ENCODE results near the gene TTC1. TPM values are rescaled to one million over a fixed set of nuclear protein-coding genes. Genes with fewer than 3 reads are reported as not detected.
"Not testable (repeated sequence)": the region's sequence is repeated elsewhere in the genome, so short reads cannot be mapped to it uniquely, and the experiment has no call there.

TTC1 gene
- total RNA-seq, 1 donor from 2014 or later = 64.8 TPM

DNA sequence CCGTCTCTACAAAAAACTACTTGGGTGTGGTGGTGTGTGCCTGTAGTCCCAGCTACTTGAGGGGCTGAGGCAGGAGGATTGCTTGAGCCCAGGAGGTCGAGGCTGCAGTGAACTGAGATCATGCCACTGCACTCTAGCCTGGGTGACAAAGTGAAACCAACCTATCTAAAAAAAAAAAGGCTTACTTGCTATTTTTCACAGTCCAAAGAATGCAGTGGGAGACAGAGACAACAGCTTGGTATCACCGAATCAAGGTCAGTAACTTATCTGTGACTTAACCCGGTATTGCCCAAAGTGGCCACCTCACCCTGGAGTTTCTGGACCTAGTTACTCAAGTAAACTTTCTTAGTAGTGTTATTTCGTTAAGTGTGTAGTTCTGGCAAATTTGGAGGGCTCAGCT, 60.2 kb downstream of the TTC1 start:
- H3K36me3 Mint-ChIP-seq (ENCODE audit: low read depth); H3K27ac Mint-ChIP-seq; H3K9me3 Mint-ChIP-seq; intact Hi-C loops (cut with micrococcal nuclease); DNase-seq; H3K27me3 Mint-ChIP-seq; H3K4me3 Mint-ChIP-seq; H3K4me1 Mint-ChIP-seq: not testable (repeated sequence)

DNA sequence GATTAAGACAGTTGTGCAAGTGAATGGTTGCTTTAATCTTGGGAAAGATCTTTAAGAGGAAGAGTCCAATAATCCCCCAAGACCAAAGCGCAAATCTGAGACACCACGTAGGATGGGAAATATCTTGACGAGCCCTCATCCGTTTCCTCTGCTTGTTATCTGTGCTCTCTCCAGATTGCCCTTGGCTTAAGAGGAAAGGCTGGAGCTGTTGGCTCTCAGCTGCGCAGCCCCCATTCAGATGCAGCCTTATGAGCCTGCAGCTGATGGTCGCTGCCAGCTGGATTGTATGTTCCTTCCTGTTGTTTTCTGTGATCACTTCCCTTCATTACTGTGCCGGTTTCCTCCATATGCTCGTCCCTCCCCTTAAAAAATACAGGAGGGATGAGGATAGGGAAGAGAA, 62.6 kb downstream of the TTC1 start:
- H3K4me3 Mint-ChIP-seq = no peak overlapping the region
- no peak overlapping the region for H3K27ac Mint-ChIP-seq
- no peaks in the 10 kb centered on the region for H3K9me3 Mint-ChIP-seq
- no peak for DNase-seq
- peaks cover 2% of the 10 kb centered on the region for H3K4me1 Mint-ChIP-seq
- intact Hi-C loops (cut with micrococcal nuclease) = no loop called here
- H3K36me3 Mint-ChIP-seq (ENCODE audit: low read depth) = no peaks in the 10 kb centered on the region
- H3K27me3 Mint-ChIP-seq = no peaks in the 10 kb centered on the region

DNA sequence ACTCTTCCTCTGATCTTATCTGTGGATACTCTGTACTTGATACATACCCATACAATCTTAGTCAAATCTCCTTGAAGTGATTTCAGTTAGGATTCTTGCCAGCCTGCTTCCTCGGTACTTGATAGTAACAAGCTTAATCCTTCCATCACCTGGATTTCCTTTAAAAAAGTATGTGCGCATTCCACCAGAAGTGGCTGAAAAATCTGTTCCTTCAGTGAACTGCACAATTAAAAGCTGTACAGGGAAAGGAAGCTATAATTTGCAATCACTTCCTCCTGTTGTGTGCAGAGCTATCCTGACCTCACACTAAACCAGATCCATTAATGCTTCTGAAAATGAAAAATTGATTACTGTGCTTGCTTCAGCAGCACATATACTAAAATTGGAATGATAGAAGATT, 63.0 kb downstream of the TTC1 start:
- intact Hi-C loops (cut with micrococcal nuclease) = no loop called here
- no peaks in the 10 kb centered on the region for H3K9me3 Mint-ChIP-seq
- no peak overlapping the region for H3K27ac Mint-ChIP-seq
- peaks cover 2% of the 10 kb centered on the region for H3K4me1 Mint-ChIP-seq
- no peak overlapping the region for H3K4me3 Mint-ChIP-seq
- DNase-seq = no peak
- H3K27me3 Mint-ChIP-seq = no peaks in the 10 kb centered on the region
- H3K36me3 Mint-ChIP-seq (ENCODE audit: low read depth) = no peaks in the 10 kb centered on the region

DNA sequence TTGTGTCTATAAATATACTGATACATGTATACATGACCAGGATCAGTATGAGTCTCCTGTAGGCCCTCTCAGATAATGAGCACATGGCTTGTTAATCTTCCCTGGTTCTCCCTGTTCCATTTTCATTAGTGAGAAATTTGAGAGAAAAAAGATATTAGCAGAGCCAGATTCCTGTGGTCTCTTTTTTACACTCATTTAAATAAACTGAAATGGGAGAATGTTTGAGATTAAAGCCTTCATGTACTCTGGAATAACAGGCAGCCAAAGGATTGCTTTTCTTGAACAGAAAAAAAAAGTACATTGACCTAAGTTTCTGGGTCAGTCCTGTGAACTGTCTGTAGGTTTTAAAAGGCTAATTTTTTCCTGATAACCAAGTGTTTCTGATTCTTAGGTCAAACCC, 66.1 kb downstream of the TTC1 start:
- H3K4me1 Mint-ChIP-seq = no peaks in the 10 kb centered on the region
- intact Hi-C loops (cut with micrococcal nuclease) = no loop called here
- no peak overlapping the region for H3K27ac Mint-ChIP-seq
- no peaks in the 10 kb centered on the region for H3K27me3 Mint-ChIP-seq
- peaks cover 4% of the 10 kb centered on the region for H3K36me3 Mint-ChIP-seq (ENCODE audit: low read depth)
- no peak overlapping the region for H3K4me3 Mint-ChIP-seq
- DNase-seq = no peak
- H3K9me3 Mint-ChIP-seq = no peaks in the 10 kb centered on the region

DNA sequence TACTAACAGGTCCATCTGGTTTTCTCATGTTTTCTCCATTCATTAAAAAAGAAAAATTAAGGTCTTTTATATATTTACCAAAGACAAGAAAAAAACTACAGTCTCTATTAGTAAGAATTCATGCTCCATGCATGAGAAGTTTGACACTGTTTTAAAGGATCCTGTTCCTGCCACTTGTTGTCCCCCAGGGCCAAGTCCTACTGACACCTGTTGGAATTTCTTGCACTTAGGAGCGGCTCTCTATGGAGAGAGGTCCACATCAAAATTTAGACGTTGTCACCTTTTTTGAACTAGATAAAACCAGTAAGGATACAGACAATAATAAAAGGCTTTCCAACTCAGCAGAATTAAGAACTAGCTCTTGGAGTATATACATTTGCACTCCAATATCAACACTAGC, 68.1 kb downstream of the TTC1 start:
- H3K27me3 Mint-ChIP-seq = no peaks in the 10 kb centered on the region
- no peaks in the 10 kb centered on the region for H3K4me1 Mint-ChIP-seq
- H3K27ac Mint-ChIP-seq = no peak overlapping the region
- H3K4me3 Mint-ChIP-seq = no peak overlapping the region
- no peak for DNase-seq
- peaks cover 4% of the 10 kb centered on the region for H3K36me3 Mint-ChIP-seq (ENCODE audit: low read depth)
- intact Hi-C loops (cut with micrococcal nuclease) = no loop called here
- H3K9me3 Mint-ChIP-seq = no peaks in the 10 kb centered on the region

DNA sequence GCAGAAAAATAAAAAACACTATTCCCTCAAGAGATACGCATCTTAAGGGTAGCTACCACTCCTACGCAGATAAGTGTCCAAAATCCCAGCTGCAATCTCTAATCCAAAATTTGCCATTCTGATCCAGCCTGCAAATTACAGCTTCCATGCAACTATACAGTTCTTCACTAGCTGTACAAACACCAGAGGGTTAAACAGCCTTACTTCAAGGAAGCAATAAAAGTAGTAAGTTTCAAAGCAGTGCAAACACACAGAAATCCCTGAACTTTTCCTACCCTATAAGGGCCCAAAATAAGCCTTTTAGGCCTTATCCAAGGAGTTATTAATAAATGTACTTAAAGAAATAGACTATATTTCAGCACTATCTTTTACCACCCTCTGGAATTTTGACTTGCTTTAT, 70.8 kb downstream of the TTC1 start:
- H3K27ac Mint-ChIP-seq = no peak overlapping the region
- intact Hi-C loops (cut with micrococcal nuclease) = no loop called here

DNA sequence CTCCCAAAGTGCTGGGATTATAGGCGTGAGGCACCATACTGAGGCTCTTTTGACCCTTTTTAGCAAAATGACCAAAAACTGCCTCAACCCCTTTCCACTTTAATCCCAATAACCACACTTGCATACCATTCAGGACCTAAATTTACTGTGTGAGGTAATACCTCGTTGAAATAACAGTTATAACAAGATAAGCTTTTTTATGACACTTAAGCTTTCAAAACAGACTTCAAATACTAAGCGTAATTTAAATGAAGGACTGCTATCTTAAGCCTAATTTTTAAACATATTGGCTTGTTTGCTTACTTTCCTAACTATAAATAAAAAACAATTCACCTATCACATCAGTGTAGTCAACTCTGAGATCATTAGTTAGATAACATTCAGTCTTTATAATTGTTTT, 72.6 kb downstream of the TTC1 start:
- Mint-ChIP-seq H3K36me3 (ENCODE audit: low read depth) (peaks cover 4% of the 10 kb centered on the region), H3K9me3 (no peaks in the 10 kb centered on the region), H3K4me1 (no peaks in the 10 kb centered on the region), H3K27ac (no peak overlapping the region), H3K27me3 (no peaks in the 10 kb centered on the region), H3K4me3 (no peak overlapping the region)
- intact Hi-C loops (cut with micrococcal nuclease) = no loop called here
- DNase-seq = no peak

More for the DNA sequence above, 70.8 kb downstream of the TTC1 start:
- Mint-ChIP-seq H3K27me3 (no peaks in the 10 kb centered on the region), H3K36me3 (ENCODE audit: low read depth) (peaks cover 4% of the 10 kb centered on the region), H3K9me3 (no peaks in the 10 kb centered on the region), H3K4me1 (no peaks in the 10 kb centered on the region), H3K4me3 (no peak overlapping the region)
- DNase-seq = no peak

DNA sequence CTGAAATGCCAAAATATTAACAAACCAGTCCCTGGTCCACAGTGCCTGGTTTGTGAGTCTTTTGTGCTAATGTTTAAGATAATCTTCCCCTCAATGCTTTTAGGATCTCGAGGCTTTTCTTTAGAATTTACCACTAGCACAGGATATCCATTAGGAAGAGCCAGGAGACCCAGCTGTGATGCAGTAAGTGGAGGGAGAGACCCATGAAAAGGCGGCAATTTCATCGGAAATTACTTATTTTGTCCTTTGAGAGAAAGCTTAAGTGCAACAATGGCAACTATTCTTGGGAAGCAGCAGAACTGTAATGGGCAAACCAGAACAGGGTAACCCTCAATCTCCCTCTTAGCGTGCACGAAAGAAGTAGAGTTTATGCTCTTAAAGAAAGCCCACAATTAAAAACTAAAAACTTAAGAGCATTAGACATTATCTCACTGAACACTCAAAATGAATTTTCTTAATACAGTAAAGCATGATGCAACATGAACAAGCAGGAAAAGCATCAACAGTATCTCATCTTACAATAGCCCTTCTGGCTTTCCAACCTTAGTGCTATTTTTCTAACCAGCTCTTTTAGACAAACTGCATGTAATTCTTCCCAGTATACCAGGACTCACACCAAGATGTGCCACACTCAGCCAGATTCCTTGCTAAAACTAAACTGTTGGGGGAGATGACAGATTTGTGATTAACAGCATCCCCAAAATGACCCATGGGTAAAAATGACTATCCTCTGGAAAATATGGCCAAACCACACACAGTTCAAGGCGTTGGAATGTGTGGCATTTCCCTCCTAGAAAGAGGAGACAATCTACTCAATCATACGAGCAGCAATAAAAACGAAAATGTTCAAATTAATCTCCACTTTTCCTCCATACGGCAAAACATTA, 73.9 kb downstream of the TTC1 start:
- Mint-ChIP-seq H3K27me3 (no peaks in the 10 kb centered on the region), H3K27ac (no peak overlapping the region), H3K9me3 (no peaks in the 10 kb centered on the region), H3K4me1 (no peaks in the 10 kb centered on the region), H3K36me3 (ENCODE audit: low read depth) (peaks cover 3% of the 10 kb centered on the region), H3K4me3 (no peak overlapping the region)
- no peak for DNase-seq
- intact Hi-C loops (cut with micrococcal nuclease) = no loop called here

DNA sequence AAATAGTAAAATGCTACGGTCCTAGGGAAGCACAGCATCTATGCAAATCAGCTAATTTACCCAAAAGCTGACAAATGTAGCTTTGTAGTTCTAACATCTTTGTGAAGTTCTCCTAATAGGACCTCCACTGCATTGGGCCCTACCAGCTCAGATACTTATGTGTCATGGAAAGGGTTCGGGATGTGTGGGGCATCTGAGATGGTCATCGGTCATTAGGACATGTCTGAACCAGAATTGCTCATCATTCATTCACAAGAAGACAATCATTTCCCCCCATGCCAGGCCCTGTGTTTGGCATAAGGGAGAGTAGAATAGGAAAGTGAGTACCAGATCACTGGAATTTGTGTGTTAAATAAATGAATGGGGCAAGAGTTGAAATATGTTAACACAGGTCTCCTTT, 74.6 kb downstream of the TTC1 start:
- H3K36me3 Mint-ChIP-seq (ENCODE audit: low read depth) = peaks cover 3% of the 10 kb centered on the region
- no peak overlapping the region for H3K27ac Mint-ChIP-seq
- DNase-seq = no peak
- intact Hi-C loops (cut with micrococcal nuclease) = no loop called here
- no peaks in the 10 kb centered on the region for H3K9me3 Mint-ChIP-seq
- no peaks in the 10 kb centered on the region for H3K27me3 Mint-ChIP-seq
- H3K4me1 Mint-ChIP-seq = no peaks in the 10 kb centered on the region
- no peak overlapping the region for H3K4me3 Mint-ChIP-seq

DNA sequence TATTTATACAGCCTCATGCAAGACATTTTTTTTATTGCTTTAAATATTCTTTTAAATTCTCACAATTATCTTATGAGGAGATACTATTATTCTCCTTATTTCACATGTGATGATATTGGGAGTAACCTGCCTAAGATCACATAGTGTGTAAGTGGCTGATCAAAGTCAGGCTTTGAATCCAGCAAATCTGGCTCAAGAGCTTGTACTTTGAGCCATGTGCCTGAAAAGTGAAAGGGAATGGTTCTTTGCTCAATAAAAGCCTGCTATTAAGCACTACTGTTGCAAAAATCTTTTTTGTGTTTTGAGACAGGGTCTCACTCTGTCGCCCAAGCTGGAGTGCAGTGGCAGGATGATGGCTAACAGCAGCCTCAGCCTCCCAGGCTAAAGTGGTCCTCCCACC, 75.2 kb downstream of the TTC1 start:
- Mint-ChIP-seq H3K4me3 (no peak overlapping the region), H3K9me3 (no peaks in the 10 kb centered on the region), H3K27me3 (no peaks in the 10 kb centered on the region), H3K4me1 (no peaks in the 10 kb centered on the region), H3K27ac (no peak overlapping the region), H3K36me3 (ENCODE audit: low read depth) (peaks cover 1% of the 10 kb centered on the region)
- intact Hi-C loops (cut with micrococcal nuclease) = no loop called here
- DNase-seq = no peak

DNA sequence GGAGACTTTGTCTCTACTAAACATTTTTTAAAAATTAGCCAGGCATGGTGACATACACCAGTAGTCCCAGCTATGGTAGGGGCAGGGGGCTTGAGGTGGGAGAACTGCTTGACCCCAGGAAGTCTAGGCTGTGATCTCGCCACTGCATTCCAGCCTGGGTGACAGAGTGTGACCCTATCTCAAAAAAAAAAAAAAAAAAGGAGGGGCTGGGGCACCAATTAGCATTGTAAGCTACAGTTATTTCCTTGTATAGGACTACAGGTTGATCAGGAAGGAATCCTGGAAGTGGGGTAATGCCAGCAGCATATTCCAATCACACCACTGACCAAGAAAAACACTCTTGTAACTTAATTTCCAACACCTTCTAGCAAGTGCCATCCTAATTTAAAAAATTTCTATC, 78.3 kb downstream of the TTC1 start:
- H3K36me3 Mint-ChIP-seq (ENCODE audit: low read depth) = peaks cover 10% of the 10 kb centered on the region
- intact Hi-C loops (cut with micrococcal nuclease) = no loop called here
- DNase-seq = no peak
- H3K4me1 Mint-ChIP-seq = peaks cover 4% of the 10 kb centered on the region
- H3K27ac Mint-ChIP-seq = no peak overlapping the region
- no peaks in the 10 kb centered on the region for H3K27me3 Mint-ChIP-seq
- H3K9me3 Mint-ChIP-seq = no peaks in the 10 kb centered on the region
- H3K4me3 Mint-ChIP-seq = no peak overlapping the region

DNA sequence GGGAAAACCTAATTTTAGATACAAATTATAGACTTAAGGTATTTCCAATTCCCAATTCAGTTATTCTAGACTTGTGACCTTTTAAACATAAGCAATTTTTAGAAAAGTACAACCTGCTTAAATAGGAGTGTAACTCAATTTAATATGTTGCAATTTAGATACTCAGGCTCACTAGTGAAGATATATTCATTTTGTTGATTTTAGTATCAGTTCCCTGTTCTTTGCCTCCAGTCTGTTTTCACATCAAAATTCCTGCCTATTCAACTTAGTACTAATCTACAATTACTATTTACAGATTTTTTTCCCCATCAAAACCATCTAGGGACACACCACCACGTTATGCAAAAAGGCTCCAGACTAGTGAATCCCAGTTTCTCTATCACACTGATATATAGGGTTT, 79.9 kb downstream of the TTC1 start:
- H3K27ac Mint-ChIP-seq = no peak overlapping the region

DNA sequence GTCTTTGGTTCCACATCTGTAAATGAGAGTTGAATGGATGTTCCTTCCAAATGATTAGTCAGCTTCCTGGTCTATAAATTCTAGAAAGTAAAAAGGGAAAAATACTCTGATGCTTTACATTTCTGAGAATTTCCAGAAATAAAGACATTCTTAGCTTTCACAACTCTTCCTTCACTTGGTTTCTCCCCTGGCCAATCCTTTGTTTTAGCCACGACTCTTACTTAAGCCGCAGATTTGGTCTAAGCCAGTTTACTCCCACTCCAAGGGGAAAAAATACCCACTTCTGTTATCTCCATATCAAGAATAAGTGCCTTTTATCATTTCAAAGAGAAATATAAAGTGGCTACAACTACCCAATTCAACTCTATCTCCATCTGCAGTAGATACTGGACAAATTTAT, 80.6 kb downstream of the TTC1 start:
- intact Hi-C loops (cut with micrococcal nuclease) = no loop called here
- Mint-ChIP-seq H3K36me3 (ENCODE audit: low read depth) (peaks cover 32% of the 10 kb centered on the region), H3K9me3 (no peaks in the 10 kb centered on the region), H3K4me1 (peaks cover 23% of the 10 kb centered on the region), H3K27me3 (no peaks in the 10 kb centered on the region), H3K27ac (no peak overlapping the region), H3K4me3 (no peak overlapping the region)
- DNase-seq = no peak

More for the DNA sequence above, 79.9 kb downstream of the TTC1 start:
- no peak overlapping the region for H3K4me3 Mint-ChIP-seq
- no peak for DNase-seq
- H3K4me1 Mint-ChIP-seq = peaks cover 18% of the 10 kb centered on the region
- H3K36me3 Mint-ChIP-seq (ENCODE audit: low read depth) = peaks cover 26% of the 10 kb centered on the region
- intact Hi-C loops (cut with micrococcal nuclease) = no loop called here
- H3K9me3 Mint-ChIP-seq = no peaks in the 10 kb centered on the region
- no peaks in the 10 kb centered on the region for H3K27me3 Mint-ChIP-seq

DNA sequence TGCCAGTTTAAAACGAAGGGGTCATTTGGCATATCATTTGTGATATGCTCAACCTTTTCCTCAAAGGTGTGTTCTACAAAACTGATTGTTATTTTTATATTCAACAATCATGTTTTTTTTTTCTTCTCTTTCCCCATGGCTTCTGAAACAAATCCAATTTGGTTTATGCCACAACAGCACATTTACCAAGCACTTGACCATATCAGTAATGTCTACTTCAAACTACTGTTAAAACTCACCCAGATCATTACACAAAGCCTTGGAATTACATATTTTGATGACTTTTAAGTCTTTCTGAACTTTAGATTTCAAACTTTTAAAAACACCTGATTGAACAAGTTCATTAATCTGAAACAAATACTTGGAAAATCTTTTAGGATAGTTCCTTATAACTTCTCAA, 81.1 kb downstream of the TTC1 start:
- Mint-ChIP-seq H3K9me3 (no peaks in the 10 kb centered on the region), H3K36me3 (ENCODE audit: low read depth) (peaks cover 33% of the 10 kb centered on the region), H3K4me3 (no peak overlapping the region), H3K27me3 (no peaks in the 10 kb centered on the region), H3K27ac (no peak overlapping the region), H3K4me1 (peaks cover 24% of the 10 kb centered on the region)
- intact Hi-C loops (cut with micrococcal nuclease) = no loop called here
- no peak for DNase-seq

DNA sequence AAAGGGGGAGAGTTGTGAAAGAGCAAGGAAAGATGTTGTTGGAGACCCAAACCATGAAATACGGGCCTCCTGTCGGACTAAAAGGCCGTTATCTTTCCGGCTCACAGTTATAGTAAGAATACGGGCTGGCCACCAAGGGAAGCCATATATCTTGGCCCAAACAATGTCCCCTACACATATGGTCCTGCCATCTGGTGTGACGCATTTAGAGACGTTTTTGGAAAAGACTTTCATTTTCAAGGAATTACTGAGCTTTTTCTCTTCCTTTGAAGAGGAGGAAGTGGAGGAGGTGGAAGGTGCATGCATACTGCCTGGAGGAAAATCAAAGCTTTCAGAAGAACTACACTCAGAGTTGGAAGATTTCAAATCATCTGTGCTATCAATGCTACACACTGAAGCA, 83.6 kb downstream of the TTC1 start:
- intact Hi-C loops (cut with micrococcal nuclease) = no loop called here
- no peak for DNase-seq
- no peaks in the 10 kb centered on the region for H3K27me3 Mint-ChIP-seq
- no peaks in the 10 kb centered on the region for H3K9me3 Mint-ChIP-seq
- H3K4me3 Mint-ChIP-seq = no peak overlapping the region
- peaks cover 42% of the 10 kb centered on the region for H3K36me3 Mint-ChIP-seq (ENCODE audit: low read depth)
- no peak overlapping the region for H3K27ac Mint-ChIP-seq
- H3K4me1 Mint-ChIP-seq = peaks cover 24% of the 10 kb centered on the region

Measured in activated CD4-positive, alpha-beta T cell treated with anti-CD3 and anti-CD28 coated beads, Interleukin-2, amount 10 ng/mL, durations not matched to agents 24 days and 14 days (primary cell).